ENCODE results near the gene IFFO2.

The IFFO2 gene

GRCh38 chr1:18901147-18901951 is 55.1 kb downstream of the IFFO2 start:
- TF ChIP-seq REST (IDR thresholded peaks at IDR 0.05; ENCODE audit: low read depth) (no peak), EP300 (IDR thresholded peaks at IDR 0.05; ENCODE audit: borderline replicate concordance) (no peak), CREB1 (IDR thresholded peaks at IDR 0.05; ENCODE audit: low read depth) (no peak), TCF12 (IDR thresholded peaks at IDR 0.05; ENCODE audit: low read depth) (no peak), YY1 (IDR thresholded peaks at IDR 0.05; ENCODE audit: low read depth) (no peak), EGR1 (IDR thresholded peaks at IDR 0.05) (no peak), FOXM1 (IDR thresholded peaks at IDR 0.05; ENCODE audit: borderline replicate concordance, low read depth) (no peak), ZBTB7A (IDR thresholded peaks at IDR 0.05; ENCODE audit: low read depth) (no peak), TEAD4 (IDR thresholded peaks at IDR 0.05) (no peak), TAF1 (IDR thresholded peaks at IDR 0.05; ENCODE audit: low read depth) (no peak), USF1 (IDR thresholded peaks at IDR 0.05) (no peak), RAD21 (IDR thresholded peaks at IDR 0.05; ENCODE audit: low read depth) (no peak), NFIC (IDR thresholded peaks at IDR 0.05) (no peak), CEBPB (IDR thresholded peaks at IDR 0.05) (no peak)
- TF ChIP-seq, protein P1, sequence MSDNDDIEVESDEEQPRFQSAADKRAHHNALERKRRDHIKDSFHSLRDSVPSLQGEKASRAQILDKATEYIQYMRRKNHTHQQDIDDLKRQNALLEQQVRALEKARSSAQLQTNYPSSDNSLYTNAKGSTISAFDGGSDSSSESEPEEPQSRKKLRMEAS (IDR thresholded peaks at IDR 0.05) = no peak

GRCh38 chr1:18900303-18900841 is 56.1 kb downstream of the IFFO2 start:
- no peak for TF ChIP-seq NFIC (IDR thresholded peaks at IDR 0.05)
- TF ChIP-seq TEAD4 (IDR thresholded peaks at IDR 0.05) = no peak

DNA sequence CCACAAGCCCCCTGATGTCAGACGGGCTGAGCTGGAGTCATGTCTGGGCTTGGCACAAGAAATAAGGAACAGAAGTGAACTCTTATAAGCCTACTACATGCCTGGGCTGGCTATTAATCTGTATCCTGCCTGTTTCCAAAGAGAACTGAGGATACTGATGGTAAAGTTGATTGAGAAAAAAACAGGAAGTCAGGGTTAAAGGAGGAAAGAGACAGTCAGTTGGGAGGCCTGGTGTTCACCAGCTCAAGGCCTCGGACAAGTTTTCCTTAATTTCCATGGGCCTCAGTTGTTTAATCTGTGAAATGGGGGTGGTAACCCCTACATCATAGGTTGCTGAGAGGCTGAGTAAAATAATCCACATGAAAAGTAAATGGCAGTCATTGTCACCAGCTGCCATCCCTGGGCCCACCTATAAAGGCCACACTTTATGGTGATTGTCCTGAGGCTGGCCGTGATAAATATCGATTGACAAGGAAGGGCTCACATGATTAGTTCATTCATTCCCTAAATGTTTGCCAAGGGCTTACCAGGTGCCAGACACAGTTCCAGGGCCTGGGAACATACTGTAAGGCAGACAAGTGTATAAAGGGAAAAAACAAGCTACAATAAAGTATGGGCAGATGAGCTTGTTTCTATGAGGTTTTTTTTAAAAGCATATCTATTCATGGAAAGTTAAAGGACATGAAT is 57.0 kb downstream of the IFFO2 start:
- TF ChIP-seq NFIC (IDR thresholded peaks at IDR 0.05) (no peak), USF1 (IDR thresholded peaks at IDR 0.05) (no peak), ZBTB7A (IDR thresholded peaks at IDR 0.05; ENCODE audit: low read depth) (no peak), EGR1 (IDR thresholded peaks at IDR 0.05) (no peak)
- TF ChIP-seq, protein P1 (IDR thresholded peaks at IDR 0.05) = no peak

- TF ChIP-seq NFIC (IDR thresholded peaks at IDR 0.05) (no peak), ZBTB7A (IDR thresholded peaks at IDR 0.05; ENCODE audit: low read depth) (no peak), TCF12 (IDR thresholded peaks at IDR 0.05; ENCODE audit: low read depth) (no peak), USF1 (IDR thresholded peaks at IDR 0.05) (no peak), EGR1 (IDR thresholded peaks at IDR 0.05) (no peak), CREB1 (IDR thresholded peaks at IDR 0.05; ENCODE audit: low read depth) (no peak), YY1 (IDR thresholded peaks at IDR 0.05; ENCODE audit: low read depth) (no peak), TEAD4 (IDR thresholded peaks at IDR 0.05) (no peak), TAF1 (IDR thresholded peaks at IDR 0.05; ENCODE audit: low read depth) (no peak), EP300 (IDR thresholded peaks at IDR 0.05; ENCODE audit: borderline replicate concordance) (no peak), CEBPB (IDR thresholded peaks at IDR 0.05) (no peak), RAD21 (IDR thresholded peaks at IDR 0.05; ENCODE audit: low read depth) (no peak), FOXM1 (IDR thresholded peaks at IDR 0.05; ENCODE audit: borderline replicate concordance, low read depth) (no peak), REST (IDR thresholded peaks at IDR 0.05; ENCODE audit: low read depth) (no peak)
- TF ChIP-seq, protein P1 (IDR thresholded peaks at IDR 0.05) = no peak
Observed at GRCh38 chr1:18898567-18898966, 57.9 kb downstream of the IFFO2 start.

- TF ChIP-seq REST (IDR thresholded peaks at IDR 0.05; ENCODE audit: low read depth) (no peak), TAF1 (IDR thresholded peaks at IDR 0.05; ENCODE audit: low read depth) (no peak), TEAD4 (IDR thresholded peaks at IDR 0.05) (no peak)
Observed at GRCh38 chr1:18895317-18895716, 61.2 kb downstream of the IFFO2 start.

Data from Ishikawa (cell line).